Stromal cell of bone marrow (primary cell): ENCODE data around the gene NCKAP1.
"Not testable (repeated sequence)": the region's sequence is repeated elsewhere in the genome, so short reads cannot be mapped to it uniquely, and the experiment has no call there.

Experiments used
- DNase-seq: peaks from one replicate; pipeline ENCODE4 v3.0.0-alpha.2; 2012; ENCODE audit warnings: low read depth

Gene NCKAP1

DNA sequence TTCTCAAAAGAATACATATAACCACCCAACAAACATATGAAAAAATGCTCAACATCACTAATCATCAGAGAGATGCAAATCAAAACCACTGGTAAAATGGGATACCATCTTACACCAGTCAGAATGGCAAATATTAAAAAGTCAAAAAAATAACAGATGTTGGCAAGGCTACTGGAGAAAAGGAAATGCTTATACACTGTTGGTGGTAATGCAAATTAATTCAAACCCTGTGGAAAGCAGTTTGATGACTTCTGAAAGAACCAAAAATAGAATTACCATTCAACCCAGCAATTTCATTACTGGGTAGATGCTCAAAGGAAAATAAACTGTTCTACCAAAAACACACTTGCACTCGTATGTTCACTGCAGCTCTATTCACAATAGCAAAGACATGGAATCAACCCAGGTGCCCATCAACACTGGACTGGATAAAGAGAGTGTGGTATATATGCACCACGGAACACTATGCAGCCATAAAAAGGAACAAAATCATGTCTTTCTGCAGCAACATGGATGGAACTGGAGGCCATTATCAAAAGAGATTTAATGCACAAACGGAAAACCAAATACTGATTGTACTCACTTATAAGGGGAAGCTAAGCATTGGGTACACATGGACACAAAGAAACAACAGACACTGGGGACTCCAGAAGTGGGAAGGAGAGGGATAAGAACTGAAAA, 38.8 kb downstream of the NCKAP1 start:
- no peak for DNase-seq

GRCh38 chr2:182994228-182994912, 43.9 kb downstream of the NCKAP1 start:
- DNase-seq: no peak

DNA sequence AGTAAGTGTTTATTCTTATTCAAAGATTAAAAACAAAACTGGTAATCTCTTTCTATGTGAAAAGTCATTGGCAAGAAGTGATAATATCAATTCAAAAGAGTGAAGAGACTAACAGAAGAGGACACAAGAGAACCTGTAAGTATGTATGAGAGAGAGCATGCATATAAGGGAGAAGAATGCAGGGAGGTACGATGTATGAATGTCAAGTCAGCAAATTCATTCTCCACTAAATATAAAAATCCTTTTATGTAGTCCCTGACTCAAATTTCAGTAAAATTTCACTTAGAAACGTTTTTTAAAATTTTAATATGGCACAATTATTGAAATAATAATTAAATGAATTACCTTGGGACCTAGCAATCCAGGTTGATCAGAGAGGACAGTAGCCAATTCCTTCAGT, 55.3 kb downstream of the NCKAP1 start:
- no peak for DNase-seq

GRCh38 chr2:182981475-182981874, 56.8 kb downstream of the NCKAP1 start:
- DNase-seq: not testable (repeated sequence)

DNA sequence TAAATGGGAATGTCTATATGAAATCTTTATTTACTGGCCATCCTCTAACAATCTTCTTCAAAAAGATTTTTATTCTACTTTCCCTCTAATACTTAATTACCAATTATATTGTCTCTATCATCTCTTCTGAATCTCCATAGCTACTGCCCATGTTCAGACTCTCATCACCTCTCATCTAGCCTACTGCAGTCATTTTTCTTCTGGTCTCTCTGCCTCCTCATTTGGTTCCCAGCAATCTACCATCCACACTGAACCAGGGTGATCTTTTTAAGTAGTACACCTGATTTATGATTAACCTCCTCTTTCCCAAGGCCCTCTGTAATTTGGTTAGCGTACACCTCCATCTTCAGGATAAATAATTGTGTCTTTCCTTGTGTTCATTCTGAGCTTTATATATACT, 57.6 kb downstream of the NCKAP1 start:
- no peak for DNase-seq

GRCh38 chr2:182980115-182980514, 58.1 kb downstream of the NCKAP1 start:
- DNase-seq: peak; percentile 21

GRCh38 chr2:182977463-182977862, 60.8 kb downstream of the NCKAP1 start:
- DNase-seq: no peak

- DNase-seq: no peak
These were observed 64.6 kb downstream of the NCKAP1 start for GRCh38 chr2:182973441-182974352.

DNA sequence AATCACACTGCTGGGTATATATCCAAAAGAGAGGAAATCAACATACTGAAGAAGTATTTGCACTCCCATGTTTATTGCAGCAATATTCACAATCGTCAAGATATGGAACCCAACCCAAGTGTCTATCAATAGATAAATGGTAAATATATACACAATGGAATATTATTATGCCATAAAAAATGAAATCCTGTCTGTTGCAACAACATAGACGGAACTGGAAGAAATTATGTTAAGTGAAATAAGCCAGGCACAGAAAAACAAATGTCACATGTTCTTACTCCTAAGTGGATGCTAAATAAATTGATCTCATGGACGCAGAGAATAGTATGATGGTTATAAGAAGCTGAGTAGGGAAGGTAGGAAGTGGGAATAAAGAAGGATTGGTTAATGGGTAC, 65.7 kb downstream of the NCKAP1 start:
- DNase-seq: no peak

DNA sequence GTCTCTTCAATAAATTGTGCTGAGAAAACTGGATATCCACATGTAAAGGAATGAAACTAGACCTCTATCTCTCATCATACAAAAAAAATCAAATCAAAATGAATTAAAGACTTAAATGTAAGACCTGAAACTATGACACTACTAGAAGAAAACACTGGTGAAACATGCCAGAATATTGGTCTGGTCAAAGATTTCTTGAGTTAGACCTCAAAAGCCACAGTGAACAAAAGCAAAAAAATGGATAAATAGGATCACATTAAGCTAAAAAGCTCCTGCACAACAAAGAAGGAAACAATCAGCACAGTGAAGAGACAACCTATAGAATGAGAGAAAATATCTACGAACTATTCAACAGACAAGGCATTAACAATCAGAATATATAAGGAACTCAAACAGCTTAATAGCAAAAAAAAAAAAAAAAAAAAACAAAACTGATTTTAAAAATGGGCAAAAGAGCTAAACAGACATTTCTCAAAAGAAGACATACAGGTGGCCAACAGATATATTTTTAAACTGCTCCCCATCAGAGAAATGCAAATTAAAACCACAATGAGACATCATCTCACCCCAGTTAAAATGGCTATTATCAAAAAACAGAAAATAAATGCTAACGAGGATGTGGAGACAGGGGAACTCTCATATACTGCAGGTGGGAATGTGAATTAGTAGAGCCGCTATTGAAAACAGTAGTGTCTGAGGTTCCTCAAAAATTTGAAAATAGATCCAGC, 66.3 kb downstream of the NCKAP1 start:
- no peak for DNase-seq

GRCh38 chr2:182970486-182970885, 67.8 kb downstream of the NCKAP1 start:
- no peak for DNase-seq

DNA sequence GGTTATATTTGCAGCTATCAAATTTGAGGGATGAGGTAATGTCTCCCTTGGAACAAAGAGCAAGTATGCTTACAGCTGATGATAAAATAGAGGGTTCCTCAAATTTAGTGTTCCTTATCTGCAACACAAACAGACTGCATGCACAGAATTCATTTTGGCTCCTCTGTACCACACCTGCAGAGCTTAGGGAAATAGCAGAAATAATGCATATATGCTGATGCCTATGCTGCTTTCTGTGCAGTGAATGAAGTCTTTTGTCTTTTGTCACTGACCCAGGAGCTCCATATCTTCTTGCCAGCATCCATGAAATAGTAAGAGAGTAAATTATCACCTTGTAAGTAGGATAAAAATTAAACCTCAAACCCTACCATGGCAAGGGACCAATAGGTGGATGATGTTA, 69.8 kb downstream of the NCKAP1 start:
- no peak for DNase-seq

GRCh38 chr2:182966356-182966755, 71.9 kb downstream of the NCKAP1 start:
- DNase-seq: not testable (repeated sequence)

GRCh38 chr2:182962641-182963040, 75.6 kb downstream of the NCKAP1 start:
- DNase-seq: no peak

- DNase-seq: not testable (repeated sequence)
These were observed 77.4 kb downstream of the NCKAP1 start for GRCh38 chr2:182960869-182961268.

DNA sequence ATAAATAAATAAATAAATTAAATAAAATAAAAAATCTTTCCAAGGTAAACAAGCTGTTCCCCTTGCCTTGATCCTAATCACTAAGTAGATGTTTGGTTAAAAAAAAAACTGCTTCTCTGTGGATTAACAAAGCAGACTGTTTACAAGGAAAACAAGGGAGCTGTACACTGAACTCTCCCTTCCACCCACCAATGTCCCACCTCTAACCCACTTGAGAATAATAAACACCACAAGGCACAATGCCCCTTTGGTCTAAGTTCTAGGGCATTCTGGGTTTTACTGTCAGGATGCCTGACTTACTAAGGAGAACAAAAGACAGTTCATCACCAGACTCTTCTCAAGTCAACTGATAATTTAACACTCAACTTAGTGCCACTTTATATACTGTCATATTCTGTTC, 83.5 kb downstream of the NCKAP1 start:
- DNase-seq: no peak

DNA sequence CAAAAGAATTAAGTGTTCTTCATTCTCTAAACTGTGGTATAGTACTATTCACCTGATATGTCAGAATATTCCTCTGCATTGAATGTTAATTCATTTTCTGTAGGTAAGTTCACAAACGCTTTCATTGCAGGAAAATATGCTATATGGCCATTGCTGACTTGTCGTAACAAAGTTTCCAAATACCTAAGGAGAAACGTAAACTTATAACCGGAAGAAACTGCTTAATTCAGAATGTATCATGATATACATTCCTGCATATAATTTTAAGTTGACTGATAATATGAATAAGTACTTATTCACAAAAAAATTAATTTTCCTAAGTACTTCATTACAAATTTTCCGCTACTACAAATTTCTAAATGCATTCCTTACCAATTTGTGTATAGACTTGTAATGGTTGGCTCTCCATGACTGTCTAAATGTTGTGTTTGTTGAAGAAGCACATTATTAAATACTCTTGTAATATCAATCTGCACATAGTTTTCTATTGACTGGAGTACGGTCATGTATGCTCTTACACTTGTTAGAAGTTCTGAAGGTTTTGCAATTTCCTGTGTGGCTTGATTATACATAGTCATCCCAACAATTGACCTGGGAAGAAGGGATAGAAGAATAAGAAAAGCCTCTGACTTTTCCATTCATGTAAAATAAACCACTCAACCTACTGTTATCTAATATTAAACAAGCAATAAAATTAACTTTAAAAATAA, 85.4 kb downstream of the NCKAP1 start:
- DNase-seq: peak; percentile 33

GRCh38 chr2:182951948-182952663, 86.2 kb downstream of the NCKAP1 start:
- DNase-seq: peak; percentile 37

GRCh38 chr2:182950546-182950945, 87.7 kb downstream of the NCKAP1 start:
- no peak for DNase-seq

DNA sequence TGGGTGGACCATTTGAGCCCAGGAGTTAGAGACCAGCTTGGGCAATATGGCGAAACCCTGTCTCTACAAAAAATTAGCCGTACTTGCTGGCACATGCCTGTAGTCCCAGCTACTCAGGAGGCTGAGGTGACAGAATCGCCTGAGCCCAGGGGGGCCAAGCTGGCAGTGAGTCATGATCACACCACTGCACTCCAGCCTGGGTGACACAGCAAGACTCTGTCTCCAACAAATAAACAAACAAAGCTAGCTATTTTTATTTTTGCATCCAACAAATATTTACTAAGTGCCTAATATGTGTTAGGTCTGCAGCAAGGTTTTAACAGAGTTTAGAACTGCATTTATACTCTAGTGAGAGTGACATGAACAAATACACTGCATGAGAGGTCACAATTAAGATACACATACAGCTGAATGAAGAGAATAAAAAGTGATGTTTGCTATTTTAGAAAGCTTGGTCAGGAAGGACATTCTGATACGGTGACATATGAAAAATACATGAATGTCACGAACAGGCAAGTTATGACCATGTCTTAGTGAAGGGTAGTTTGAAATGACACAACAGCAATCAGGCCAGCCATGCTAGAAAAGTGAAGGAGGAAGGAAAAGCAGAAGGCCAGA, 88.6 kb downstream of the NCKAP1 start:
- DNase-seq: no peak
